Gastrocnemius medialis (tissue), 4 donors: ENCODE measurements around the gene ADD1.

Source experiments
- POLR2A ChIP-seq, 2 donors: fragments of 450-650 bp; IDR thresholded peaks; one replicate each; pipeline ENCODE4 v1.6.1; 2017; ENCODE audit warnings: antibody characterized with exemption in 2 of 2, mild to moderate bottlenecking in 2 of 2, moderate library complexity in 2 of 2
- TF ChIP-seq, protein P1 (sequence below), 5 experiments: fragments of 450-650 bp in 3 of 5; fragments of 200-600 bp in 2 of 5; sonication (generic) in 2 of 5; IDR thresholded peaks in 4 of 5; conservative IDR thresholded peaks in 1 of 5; 1 replicate in 4 of 5; 2 replicates in 1 of 5; pipeline ENCODE4 v1.5.1; 2016 to 2019; ENCODE audit warnings: antibody characterized with exemption in 5 of 5, mild to moderate bottlenecking in 3 of 5, moderate library complexity in 3 of 5

DNA sequence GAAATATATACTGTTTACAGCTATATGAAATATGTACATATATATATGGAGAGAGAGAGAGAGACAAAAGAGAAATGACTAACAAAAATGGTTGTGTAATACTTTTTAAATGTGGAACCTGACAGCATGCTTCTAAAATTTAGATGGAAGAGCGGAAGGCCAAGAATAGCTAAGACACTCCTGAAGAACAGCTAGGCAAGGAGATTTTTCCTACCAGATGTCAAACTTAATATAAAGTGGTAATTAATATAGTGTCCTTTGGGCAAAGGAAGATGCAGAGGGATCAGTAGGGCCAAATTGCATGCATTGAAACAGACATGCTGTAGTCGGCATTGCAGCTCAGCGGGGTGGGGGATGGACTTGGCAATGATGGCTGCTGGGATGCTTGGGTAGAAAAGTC lies 45.2 kb downstream of the ADD1 start:
- TF ChIP-seq, protein P1, sequence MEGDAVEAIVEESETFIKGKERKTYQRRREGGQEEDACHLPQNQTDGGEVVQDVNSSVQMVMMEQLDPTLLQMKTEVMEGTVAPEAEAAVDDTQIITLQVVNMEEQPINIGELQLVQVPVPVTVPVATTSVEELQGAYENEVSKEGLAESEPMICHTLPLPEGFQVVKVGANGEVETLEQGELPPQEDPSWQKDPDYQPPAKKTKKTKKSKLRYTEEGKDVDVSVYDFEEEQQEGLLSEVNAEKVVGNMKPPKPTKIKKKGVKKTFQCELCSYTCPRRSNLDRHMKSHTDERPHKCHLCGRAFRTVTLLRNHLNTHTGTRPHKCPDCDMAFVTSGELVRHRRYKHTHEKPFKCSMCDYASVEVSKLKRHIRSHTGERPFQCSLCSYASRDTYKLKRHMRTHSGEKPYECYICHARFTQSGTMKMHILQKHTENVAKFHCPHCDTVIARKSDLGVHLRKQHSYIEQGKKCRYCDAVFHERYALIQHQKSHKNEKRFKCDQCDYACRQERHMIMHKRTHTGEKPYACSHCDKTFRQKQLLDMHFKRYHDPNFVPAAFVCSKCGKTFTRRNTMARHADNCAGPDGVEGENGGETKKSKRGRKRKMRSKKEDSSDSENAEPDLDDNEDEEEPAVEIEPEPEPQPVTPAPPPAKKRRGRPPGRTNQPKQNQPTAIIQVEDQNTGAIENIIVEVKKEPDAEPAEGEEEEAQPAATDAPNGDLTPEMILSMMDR (IDR thresholded peaks at IDR 0.05 in 4 of 5, conservative IDR thresholded peaks at IDR 0.05 in 1 of 5) = no peak
- TF ChIP-seq POLR2A (IDR thresholded peaks at IDR 0.05) = no peak
